HepG2 (cell line): ENCODE data around the gene TM7SF3. TPM values are rescaled to one million over a fixed set of nuclear protein-coding genes. Genes with fewer than 3 reads are reported as not detected.

Experiments used
- NR2F1 ChIP-seq, 2 experiments: fragments of 450-650 bp in 1 of 2; formaldehyde crosslinking in 1 of 2; IDR thresholded peaks; 2 replicates each; pipeline versions ENCODE4 v1.5.0 to v1.6.1; 2016 to 2020; ENCODE audit warnings: mild to moderate bottlenecking in 1 of 2, missing compliant biosample characterization in 1 of 2, missing genetic modification reagents in 1 of 2, moderate library complexity in 1 of 2
- SCMH1 ChIP-seq: sonication (generic); formaldehyde crosslinking; IDR thresholded peaks from 2 replicates; pipeline ENCODE4 v1.9.0; 2021; ENCODE audit warnings: missing genetic modification reagents, mild to moderate bottlenecking, borderline replicate concordance
- SNAI1 ChIP-seq: sonication (generic); formaldehyde crosslinking; IDR thresholded peaks from 2 replicates; pipeline ENCODE4 v1.5.0; 2020; ENCODE audit warnings: mild to moderate bottlenecking, missing genetic modification reagents, borderline replicate concordance
- ZFY ChIP-seq: sonication (generic); formaldehyde crosslinking; IDR thresholded peaks from 2 replicates; pipeline ENCODE4 v1.4.0; 2020; ENCODE audit warnings: missing genetic modification reagents
- ZFYVE20 ChIP-seq: sonication (generic); formaldehyde crosslinking; IDR thresholded peaks from 2 replicates; pipeline ENCODE4 v1.8.0; 2023; ENCODE audit warnings: low read depth, mild to moderate bottlenecking, moderate library complexity, missing genetic modification reagents, borderline replicate concordance
- ZNF326 ChIP-seq: sonication (generic); formaldehyde crosslinking; IDR thresholded peaks from 2 replicates; pipeline ENCODE4 v1.4.0; 2020; ENCODE audit warnings: missing genetic modification reagents, borderline replicate concordance
- ZNF446 ChIP-seq: sonication (generic); formaldehyde crosslinking; IDR thresholded peaks from 2 replicates; pipeline ENCODE4 v1.5.0; 2020; ENCODE audit warnings: mild to moderate bottlenecking, missing genetic modification reagents
- ZNF484 ChIP-seq: sonication (generic); formaldehyde crosslinking; IDR thresholded peaks from 2 replicates; pipeline ENCODE4 v1.5.1; 2020; ENCODE audit warnings: mild to moderate bottlenecking, low read depth, missing genetic modification reagents, borderline replicate concordance
- ZNF550 ChIP-seq: sonication (generic); formaldehyde crosslinking; IDR thresholded peaks from 2 replicates; pipeline ENCODE4 v1.4.0; 2020; ENCODE audit warnings: mild to moderate bottlenecking, missing genetic modification reagents, borderline replicate concordance
- ZNF720 ChIP-seq: sonication (generic); formaldehyde crosslinking; IDR thresholded peaks from 2 replicates; pipeline ENCODE4 v1.4.0; 2020; ENCODE audit warnings: missing genetic modification reagents
- polyA plus RNA-seq, 8 experiments: library from polyadenylated mRNA; depleted of rRNA in 3 of 8; stranded (reverse) in 7 of 8; unstranded in 1 of 8; fragments of >200 nt; fragmentation: Illumina TruSeq in 4 of 8; extraction: Trizol in 4 of 8; gene quantifications; 2 replicates each; pipeline versions ENCODE4 v1.2.1 to v1.2.3, GENCODE V29; 2011 to 2016; ENCODE audit warnings: low read depth in 4 of 8, missing spikeins in 1 of 8, mixed read lengths in 1 of 8; ENCODE audit not compliant: insufficient read depth in 1 of 8
- total RNA-seq, 5 experiments: library from RNA; depleted of rRNA; stranded (reverse); fragments of >200 nt; fragmentation: Illumina TruSeq; extraction: Trizol; gene quantifications; 2 replicates each; pipeline ENCODE4 v1.2.3, GENCODE V29; 2016; ENCODE audit warnings: low read depth in 1 of 5
- TF ChIP-seq, protein P1 (sequence below): IDR thresholded peaks from 2 replicates; pipeline ENCODE4 v1.6.1; 2018; ENCODE audit warnings: missing genetic modification reagents, mild to moderate bottlenecking, missing compliant biosample characterization
- TF ChIP-seq, protein P2 (sequence below): sonication (generic); formaldehyde crosslinking; IDR thresholded peaks from 2 replicates; pipeline ENCODE4 v1.5.0; 2020; ENCODE audit warnings: missing genetic modification reagents, mild to moderate bottlenecking, borderline replicate concordance
- TF ChIP-seq, protein P3 (sequence below): sonication (generic); formaldehyde crosslinking; IDR thresholded peaks from 2 replicates; pipeline ENCODE4 v1.5.1; 2020; ENCODE audit warnings: mild to moderate bottlenecking, missing genetic modification reagents, borderline replicate concordance
- TF ChIP-seq, protein P4 (sequence below): sonication (generic); formaldehyde crosslinking; IDR thresholded peaks from 2 replicates; pipeline ENCODE4 v1.8.1; 2023; ENCODE audit warnings: mild to moderate bottlenecking, inconsistent platforms, moderate library complexity, missing genetic modification reagents, borderline replicate concordance
- TF ChIP-seq, protein P5 (sequence below): sonication (generic); formaldehyde crosslinking; IDR thresholded peaks from 2 replicates; pipeline ENCODE4 v1.5.0; 2020; ENCODE audit warnings: mild to moderate bottlenecking, missing genetic modification reagents

The TM7SF3 gene
- total and polyA plus RNA-seq, 2 of the 13 experiments (the other 11 are each of a cell fraction or from before 2014, with no cell fraction given): 116 to 142 TPM

DNA sequence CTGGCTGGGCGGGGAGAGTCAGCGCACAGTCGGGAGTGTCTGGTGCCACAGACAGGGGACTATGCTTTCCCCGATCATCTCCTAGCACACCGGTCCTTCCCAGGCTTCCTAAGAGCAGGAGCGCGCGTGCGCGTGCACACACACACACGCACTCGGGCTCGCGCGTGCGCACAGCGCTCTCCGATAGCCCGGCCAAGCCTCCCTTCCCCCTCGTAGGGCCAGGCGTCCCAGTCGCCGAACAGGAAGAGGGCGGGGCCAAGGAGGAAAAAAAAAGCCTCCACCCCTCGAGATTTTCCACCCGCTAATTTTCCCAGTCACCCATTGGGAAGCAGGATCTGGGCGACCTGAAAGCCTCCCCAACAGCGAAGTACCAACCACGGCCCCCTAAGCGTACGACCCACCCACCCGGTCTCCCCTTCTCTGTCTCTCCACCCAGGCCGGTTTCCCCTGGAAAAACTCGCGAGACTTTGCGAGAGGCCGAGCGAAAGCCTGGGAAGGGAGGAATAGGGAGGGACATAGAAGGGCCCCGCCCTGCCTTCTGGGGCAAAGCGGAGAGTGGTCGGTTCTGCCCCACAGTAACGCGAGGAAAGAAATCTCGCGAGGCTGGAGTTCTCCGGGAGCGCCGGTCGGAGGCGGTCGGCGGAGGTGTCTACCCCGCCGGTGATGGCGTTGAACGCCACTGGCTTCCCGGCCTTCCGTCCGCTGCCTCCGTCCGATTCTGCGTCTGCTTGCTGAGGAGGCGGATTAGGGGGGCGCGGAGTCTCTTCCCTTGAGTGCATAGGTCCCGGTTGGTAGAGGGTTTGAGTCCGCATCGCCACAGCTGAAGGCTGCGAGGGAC lies 76.1 kb downstream of the TM7SF3 start, which contains the start of the genes FGFR1OP2 and INTS13 (continued):
- TF ChIP-seq, protein P1, sequence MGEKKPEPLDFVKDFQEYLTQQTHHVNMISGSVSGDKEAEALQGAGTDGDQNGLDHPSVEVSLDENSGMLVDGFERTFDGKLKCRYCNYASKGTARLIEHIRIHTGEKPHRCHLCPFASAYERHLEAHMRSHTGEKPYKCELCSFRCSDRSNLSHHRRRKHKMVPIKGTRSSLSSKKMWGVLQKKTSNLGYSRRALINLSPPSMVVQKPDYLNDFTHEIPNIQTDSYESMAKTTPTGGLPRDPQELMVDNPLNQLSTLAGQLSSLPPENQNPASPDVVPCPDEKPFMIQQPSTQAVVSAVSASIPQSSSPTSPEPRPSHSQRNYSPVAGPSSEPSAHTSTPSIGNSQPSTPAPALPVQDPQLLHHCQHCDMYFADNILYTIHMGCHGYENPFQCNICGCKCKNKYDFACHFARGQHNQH (CRISPR knock-in tag): peak; percentile 11; the same call in 1 of the 2 replicates
- TF ChIP-seq, protein P2, sequence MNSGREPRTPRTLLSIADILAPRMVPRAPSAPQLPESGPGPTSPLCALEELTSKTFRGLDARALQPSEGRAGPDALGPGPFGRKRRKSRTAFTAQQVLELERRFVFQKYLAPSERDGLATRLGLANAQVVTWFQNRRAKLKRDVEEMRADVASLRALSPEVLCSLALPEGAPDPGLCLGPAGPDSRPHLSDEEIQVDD (CRISPR knock-in tag): no peak
- TF ChIP-seq ZNF484 (no peak; the same call in 1 of the 2 replicates), ZNF720 (CRISPR knock-in tag) (no peak), ZFYVE20 (no peak), ZFY (peak; percentile 83), NR2F1 (CRISPR knock-in tag; IDR thresholded peaks at IDR 0.05) (no peak), SCMH1 (CRISPR knock-in tag) (no peak), ZNF550 (CRISPR knock-in tag) (no peak), ZNF326 (CRISPR knock-in tag) (no peak), ZNF446 (CRISPR knock-in tag) (peak; percentile 82; the same call in 1 of the 2 replicates), SNAI1 (CRISPR knock-in tag) (no peak)
- TF ChIP-seq, protein P3, sequence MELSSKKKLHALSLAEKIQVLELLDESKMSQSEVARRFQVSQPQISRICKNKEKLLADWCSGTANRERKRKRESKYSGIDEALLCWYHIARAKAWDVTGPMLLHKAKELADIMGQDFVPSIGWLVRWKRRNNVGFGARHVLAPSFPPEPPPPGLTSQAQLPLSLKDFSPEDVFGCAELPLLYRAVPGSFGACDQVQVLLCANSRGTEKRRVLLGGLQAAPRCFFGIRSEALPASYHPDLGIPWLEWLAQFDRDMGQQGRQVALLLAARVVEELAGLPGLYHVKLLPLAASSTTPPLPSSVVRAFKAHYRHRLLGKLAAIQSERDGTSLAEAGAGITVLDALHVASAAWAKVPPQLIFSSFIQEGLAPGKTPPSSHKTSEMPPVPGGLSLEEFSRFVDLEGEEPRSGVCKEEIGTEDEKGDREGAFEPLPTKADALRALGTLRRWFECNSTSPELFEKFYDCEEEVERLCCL (CRISPR knock-in tag): no peak
- TF ChIP-seq, protein P4, sequence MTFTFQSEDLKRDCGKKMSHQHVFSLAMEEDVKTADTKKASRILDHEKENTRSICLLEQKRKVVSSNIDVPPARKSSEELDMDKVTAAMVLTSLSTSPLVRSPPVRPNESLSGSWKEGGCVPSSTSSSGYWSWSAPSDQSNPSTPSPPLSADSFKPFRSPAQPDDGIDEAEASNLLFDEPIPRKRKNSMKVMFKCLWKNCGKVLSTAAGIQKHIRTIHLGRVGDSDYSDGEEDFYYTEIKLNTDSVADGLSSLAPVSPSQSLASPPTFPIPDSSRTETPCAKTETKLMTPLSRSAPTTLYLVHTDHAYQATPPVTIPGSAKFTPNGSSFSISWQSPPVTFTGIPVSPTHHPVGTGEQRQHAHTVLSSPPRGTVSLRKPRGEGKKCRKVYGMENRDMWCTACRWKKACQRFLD: no peak; the same call in 1 of the 2 replicates
- TF ChIP-seq, protein P5, sequence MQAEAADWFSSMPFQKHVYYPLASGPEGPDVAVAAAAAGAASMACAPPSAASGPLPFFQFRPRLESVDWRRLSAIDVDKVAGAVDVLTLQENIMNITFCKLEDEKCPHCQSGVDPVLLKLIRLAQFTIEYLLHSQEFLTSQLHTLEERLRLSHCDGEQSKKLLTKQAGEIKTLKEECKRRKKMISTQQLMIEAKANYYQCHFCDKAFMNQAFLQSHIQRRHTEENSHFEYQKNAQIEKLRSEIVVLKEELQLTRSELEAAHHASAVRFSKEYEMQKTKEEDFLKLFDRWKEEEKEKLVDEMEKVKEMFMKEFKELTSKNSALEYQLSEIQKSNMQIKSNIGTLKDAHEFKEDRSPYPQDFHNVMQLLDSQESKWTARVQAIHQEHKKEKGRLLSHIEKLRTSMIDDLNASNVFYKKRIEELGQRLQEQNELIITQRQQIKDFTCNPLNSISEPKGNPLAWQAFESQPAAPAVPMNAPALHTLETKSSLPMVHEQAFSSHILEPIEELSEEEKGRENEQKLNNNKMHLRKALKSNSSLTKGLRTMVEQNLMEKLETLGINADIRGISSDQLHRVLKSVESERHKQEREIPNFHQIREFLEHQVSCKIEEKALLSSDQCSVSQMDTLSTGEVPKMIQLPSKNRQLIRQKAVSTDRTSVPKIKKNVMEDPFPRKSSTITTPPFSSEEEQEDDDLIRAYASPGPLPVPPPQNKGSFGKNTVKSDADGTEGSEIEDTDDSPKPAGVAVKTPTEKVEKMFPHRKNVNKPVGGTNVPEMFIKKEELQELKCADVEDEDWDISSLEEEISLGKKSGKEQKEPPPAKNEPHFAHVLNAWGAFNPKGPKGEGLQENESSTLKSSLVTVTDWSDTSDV: 0 out of 2 replicates have a peak, but pooled peaks have one; percentile 52
